KOPT-K1 (cell line): ENCODE results near the gene NOL4L.

ENCODE experiments used
- H3K27ac ChIP-seq: fragments of 200-600 bp; sonication (generic); 2 replicates; pipeline ENCODE4 v1.5.1; 2016; ENCODE audit warnings: antibody characterized with exemption, mild to moderate bottlenecking, low read depth, low read length; ENCODE audit not compliant: poor library complexity, severe bottlenecking
- H3K36me3 ChIP-seq: fragments of 200-600 bp; sonication (generic); 2 replicates; pipeline ENCODE4 v1.5.1; 2017; ENCODE audit warnings: antibody characterized with exemption, mild to moderate bottlenecking, low read length, moderate library complexity; ENCODE audit not compliant: insufficient read depth
- H3K9me3 ChIP-seq: fragments of 200-600 bp; sonication (generic); 2 replicates; pipeline ENCODE4 v1.5.1; 2017; ENCODE audit warnings: antibody characterized with exemption, low read length, mild to moderate bottlenecking; ENCODE audit not compliant: insufficient read depth, poor library complexity, severe bottlenecking

Gene NOL4L

DNA sequence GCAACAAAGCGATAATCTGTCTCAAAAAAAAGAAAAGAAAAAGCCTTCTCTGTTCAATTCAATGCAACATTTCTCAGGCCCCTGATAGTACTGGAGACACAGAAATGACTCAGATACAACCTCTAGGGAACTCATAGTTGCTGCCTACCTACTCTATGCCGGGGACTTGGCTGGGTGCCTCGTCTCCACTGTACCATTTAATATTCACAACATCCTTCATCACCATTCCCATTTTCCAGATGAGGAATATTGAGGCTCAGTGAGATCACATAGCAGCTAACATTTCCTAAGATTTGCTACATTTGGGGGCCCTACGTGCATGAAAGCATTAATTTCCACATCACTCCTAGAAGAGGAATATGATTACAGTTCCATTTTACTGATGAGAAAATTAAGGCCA, 7.5 kb downstream of the NOL4L start:
- Histone ChIP-seq H3K9me3 (no peaks in the 10 kb centered on the region), H3K27ac (no peak overlapping the region), H3K36me3 (no peaks in the 10 kb centered on the region)

DNA sequence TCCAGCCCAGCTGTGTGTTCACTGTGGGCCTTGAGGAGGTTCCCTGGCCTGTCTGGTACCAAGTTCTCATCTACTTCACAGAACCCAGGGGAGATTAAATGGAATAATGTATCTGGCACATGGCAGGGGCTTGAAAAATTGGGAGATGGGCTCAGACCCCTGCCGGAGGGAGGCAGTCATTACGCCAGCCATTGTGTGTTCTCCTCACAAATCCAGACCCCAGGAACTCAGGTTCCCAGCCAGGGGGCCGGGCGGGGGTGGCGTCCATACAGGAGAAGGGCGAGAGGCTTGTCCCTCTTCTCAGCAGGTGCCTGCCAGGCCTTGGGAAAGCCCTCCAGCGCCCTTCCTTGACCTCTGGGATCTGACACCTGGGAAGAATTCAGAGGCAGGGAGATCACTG, 8.1 kb downstream of the NOL4L start:
- Histone ChIP-seq H3K36me3 (no peaks in the 10 kb centered on the region), H3K27ac (no peak overlapping the region), H3K9me3 (no peaks in the 10 kb centered on the region)

DNA sequence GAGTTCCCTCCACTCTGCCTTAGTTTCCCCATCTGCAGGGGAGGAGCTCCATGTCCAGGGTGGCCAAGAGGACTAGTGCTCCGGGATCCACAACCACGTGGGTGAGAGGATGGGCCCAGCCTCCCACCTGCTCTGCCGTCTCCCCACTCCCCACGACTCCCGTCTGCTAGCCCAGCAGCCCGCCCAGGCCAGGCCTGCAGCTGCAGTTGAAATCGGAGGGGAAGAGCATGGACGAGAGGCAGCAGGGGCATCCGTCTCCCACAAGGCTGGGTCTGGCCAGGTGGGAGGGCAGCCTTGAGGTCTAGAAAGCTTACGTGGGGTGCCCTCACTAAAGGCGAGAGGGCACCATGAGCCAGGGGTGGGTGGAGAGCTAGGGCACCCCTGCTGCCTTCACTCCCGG, 8.6 kb downstream of the NOL4L start:
- Histone ChIP-seq H3K9me3 (no peaks in the 10 kb centered on the region), H3K27ac (no peak overlapping the region), H3K36me3 (no peaks in the 10 kb centered on the region)

DNA sequence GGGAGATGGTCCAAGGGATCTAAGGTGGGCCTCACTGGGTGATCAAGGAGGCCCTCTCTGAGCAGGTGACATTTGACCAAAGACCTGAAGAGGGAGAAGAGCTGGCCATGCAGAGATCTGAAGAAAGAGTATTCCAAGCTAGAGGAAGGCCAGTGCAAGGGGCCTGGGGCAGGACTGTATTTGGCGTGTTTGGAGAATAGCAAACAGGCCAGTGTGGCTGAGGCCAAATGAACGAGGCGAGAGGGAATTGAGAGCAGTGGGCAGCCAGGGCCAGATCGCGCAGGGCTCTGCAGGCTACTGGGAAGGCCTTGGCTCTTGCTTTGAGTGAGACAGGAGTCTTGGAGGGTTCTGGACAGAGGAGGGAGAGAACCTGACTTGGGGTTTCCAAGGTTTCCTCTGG, 9.3 kb downstream of the NOL4L start:
- no peaks in the 10 kb centered on the region for H3K9me3 ChIP-seq
- H3K36me3 ChIP-seq: no peaks in the 10 kb centered on the region
- peak overlapping the region; percentile 58 for H3K27ac ChIP-seq

DNA sequence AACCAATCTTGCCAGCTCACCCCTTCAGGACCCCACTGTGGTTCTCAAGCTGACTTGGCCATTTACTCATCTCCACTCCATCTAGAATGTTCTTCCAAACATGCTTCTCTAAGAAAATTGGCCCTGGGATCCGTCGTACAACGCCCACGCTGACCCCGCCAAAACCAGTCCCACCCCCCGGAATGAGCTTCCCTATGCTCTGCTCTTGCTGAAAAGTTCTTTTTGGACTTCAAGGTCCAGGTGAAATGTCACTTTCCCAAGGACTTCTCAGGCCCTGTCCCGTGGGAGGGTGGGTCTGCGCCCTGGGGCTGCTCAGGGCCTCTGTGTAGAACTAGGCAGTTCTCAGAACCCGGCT, 9.9 kb downstream of the NOL4L start:
- Histone ChIP-seq H3K27ac (peak overlapping the region; percentile 58), H3K9me3 (no peaks in the 10 kb centered on the region), H3K36me3 (no peaks in the 10 kb centered on the region)

DNA sequence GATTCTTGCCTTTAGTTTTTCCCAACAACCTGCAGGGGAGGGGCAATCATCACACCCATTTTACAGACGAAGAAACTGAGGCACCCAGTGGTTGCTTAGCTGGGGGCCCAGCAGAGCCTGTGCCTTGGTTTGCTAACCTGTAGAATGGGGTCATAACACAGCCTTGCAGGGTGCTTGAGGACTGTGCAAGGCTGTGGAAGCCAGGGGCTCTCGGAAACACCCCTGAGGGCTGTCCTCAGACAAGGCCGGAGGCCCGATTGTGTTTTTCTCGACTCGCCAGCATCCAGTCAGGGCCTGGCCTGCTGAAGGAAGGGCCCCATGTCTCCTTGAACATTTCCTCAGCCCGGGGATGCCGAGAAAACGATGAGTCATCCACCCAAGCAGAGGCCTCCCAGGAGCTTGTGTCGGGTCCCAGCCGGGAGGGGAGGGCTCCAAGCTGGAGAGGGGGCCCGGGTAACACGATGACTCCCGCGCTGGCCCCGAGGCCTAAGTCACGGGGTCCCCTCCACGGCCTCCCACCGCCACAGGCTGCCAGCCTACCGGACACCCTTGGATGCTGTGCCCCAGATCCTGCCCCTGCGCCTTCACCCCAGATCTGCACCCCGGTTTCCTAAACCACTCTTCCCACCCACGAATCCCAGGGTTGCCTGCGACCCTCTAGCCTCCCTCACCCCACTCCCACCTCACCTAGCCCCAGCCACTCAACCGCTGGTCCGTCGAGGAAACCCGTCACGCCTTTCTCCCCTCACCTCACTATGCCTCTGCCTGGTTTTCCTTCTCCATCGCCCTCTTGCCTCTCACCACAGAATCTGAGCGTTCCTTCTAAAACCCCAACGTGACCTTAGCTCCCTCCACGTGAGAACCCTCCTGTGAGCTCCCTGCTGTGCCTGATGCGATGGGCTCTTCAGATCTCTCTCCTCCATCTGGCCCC, 10.6 kb downstream of the NOL4L start:
- H3K36me3 ChIP-seq: no peaks in the 10 kb centered on the region
- no peaks in the 10 kb centered on the region for H3K9me3 ChIP-seq
- peak overlapping the region; percentile 58 for H3K27ac ChIP-seq

DNA sequence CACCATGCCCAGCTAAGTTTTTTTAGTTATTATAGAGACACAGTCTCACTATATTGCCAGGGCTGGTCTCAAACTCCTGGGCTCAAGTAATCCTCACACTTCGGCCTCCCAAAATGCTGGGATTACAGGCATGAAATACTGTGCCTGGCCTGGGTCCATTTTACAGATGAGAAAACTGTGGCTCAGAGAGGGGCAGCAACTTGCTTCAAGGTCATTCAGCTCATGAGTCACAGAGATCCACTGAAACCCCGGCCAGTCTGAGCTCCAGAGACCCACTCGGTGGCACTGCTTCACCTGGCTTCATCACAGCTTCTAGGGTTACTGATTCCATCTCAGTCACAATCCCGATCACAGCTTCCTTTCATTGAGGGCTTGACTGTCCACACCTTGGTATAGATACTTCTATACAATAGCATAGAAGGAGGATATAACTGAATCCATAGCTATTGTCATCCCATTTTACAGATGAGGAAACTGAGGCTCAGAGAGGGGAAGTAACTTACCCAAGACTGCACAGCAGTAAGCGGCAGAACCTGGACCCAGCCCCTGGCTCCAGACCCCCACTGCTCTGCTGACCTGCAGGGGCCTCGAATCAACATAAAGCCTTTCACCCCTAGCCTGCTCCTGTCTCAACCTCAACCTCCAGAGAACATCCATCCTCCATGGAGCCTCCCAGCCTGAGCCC, 11.8 kb downstream of the NOL4L start:
- peak overlapping the region; percentile 58 for H3K27ac ChIP-seq
- H3K36me3 ChIP-seq: no peaks in the 10 kb centered on the region
- no peaks in the 10 kb centered on the region for H3K9me3 ChIP-seq

DNA sequence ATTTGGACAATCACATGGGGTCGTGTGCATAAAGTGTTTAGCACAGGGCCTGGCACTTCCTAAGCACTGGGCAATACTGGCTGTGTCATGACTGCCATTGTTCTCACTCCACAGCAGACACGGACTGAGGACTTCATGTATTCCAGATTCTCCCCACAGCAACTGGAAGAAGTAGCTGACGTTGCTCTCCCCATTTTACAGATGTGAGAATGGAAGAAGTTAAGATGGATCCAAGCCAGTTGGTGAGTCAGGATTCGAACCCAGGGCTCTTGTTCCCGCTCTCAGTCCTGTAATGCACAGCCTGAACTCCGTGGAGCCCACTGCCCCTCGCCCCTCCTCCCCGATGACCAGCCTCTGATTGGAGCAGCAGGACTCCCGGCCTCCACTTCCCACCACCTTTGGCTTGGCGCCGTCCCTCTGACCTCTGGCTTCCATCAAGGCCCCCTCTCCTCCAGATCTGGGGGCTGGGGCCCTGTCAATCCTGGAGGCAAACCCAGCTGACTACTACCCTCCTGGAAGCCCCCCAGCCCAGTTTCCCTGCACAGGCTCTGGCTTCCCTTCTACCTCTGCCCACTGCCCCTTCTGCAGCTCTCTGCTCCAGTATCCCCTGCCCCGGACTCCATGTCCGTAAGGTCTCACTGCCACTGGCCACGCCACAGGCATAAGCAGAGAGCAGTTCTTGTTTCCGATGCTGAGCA, 12.7 kb downstream of the NOL4L start:
- Histone ChIP-seq H3K27ac (no peak overlapping the region), H3K36me3 (no peaks in the 10 kb centered on the region), H3K9me3 (no peaks in the 10 kb centered on the region)

DNA sequence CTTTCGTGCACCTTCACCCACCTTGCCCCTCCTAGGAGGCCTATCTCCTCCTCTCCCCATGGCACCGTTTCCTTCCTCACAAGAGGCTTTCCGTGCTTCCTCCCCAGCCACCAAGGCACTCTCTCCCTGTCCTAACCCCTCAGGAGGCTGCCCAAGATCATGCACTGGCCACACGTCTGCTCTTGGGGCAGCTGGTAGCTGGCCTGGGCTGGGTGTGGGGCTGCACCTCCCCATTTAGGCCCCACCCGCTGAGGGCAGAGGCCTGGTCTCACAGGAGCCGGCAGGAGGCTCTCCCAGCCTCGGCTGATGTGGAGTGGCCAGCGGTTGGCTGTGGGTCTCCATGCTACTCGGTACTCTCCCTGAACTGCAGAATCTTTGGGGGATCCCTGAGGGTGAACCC, 13.6 kb downstream of the NOL4L start:
- H3K27ac ChIP-seq: no peak overlapping the region
- no peaks in the 10 kb centered on the region for H3K9me3 ChIP-seq
- H3K36me3 ChIP-seq: no peaks in the 10 kb centered on the region

DNA sequence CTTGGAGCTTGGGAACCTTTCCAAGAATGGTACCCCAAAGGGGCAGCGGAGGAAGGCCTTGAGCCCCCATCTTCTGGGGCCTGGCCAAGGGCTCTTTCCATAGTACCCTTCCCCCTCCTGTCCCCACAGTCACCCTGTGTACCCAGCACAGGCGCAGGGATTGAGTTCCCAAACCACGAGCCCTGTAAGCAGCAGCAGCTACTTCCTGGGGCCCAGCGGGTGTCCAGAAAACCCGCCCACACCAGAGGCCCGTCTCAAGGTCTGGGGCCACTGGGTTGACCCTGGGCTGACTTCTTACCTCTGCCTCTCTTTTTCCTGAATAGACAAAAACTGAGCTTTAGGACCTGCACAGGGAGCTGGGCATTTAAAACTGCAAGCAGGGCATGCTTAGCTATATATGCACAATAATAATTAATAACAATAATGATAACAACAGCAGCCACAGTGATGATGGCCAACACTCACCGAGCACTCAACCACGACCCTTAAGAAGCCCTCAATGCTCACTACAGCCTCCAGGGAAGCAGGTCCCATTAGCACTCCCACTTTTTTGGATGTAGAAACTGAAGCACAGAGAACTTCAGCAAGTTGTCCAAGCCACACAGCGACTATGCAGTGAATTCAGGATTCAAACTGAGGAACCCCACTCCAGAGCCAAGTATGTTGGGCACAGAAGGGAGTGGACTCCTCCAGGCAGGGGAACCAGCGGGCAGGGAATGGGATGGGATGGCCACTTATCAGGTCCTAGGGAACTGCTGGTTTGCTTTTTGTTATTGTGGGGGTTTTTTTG, 14.5 kb downstream of the NOL4L start:
- H3K9me3 ChIP-seq: no peaks in the 10 kb centered on the region
- H3K36me3 ChIP-seq: no peaks in the 10 kb centered on the region
- H3K27ac ChIP-seq: no peak overlapping the region

DNA sequence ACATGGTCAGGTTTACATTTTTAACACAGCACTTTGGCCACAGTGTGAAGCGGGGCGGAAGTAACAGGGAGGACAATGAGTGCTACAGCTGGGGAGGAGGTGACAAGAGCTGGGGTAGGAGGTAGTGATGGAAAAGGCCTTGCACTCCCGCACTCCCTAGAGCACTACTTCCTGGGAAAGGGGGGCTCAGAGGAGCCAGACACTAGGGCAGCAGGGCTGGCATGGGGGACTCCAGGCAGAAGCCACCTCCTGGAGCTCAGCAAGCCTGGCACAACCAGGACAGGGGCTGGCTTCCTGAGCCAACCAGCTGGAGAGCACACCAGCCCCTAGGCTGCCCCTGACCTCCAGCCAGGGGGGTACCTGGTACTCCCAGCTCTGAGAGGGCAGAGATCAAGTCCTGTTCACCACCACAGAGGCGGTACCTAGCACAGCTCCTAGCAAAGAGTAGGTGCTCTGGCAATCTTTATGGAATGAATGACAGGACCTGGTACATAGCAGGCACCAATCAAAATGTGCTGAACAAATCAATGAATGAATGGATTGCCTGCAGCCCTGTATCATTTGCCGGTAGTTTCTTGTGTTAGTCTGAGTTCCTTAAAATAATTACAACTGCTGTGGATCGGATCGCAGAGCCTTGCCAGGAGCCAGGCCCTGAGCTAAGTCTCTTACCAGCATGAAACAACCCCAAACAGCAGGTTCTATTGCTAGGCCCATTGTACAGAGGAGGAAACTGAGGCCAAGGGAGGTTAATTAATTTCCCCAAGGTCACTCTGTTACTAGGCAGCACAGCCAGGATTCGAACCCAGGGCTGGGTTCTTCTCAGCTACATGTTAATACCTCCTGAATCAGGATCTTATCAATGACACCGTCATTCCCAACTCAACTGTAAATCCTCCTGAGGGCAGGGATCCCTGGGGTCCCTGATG, 15.5 kb downstream of the NOL4L start:
- H3K9me3 ChIP-seq: no peaks in the 10 kb centered on the region
- H3K36me3 ChIP-seq: no peaks in the 10 kb centered on the region
- H3K27ac ChIP-seq: no peak overlapping the region

DNA sequence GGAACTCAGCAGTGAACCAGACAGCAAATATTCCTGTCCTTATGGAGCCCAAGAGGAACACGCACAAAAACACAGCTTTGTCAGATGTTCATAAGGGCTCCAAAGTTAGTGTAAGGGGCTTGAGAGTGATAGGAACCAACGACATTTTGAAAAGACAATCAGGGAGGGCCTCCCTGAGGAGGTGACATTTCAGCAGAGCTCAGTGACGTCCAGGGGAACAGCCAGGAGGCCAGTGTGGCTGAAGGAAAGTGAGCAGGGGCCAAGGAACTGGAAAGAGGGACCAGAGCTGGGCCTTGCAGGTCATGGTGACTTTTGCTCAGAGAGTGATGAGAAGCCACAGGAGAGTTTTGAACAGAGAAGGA, 16.1 kb downstream of the NOL4L start:
- H3K27ac ChIP-seq: no peak overlapping the region
- no peaks in the 10 kb centered on the region for H3K36me3 ChIP-seq
- H3K9me3 ChIP-seq: no peaks in the 10 kb centered on the region

DNA sequence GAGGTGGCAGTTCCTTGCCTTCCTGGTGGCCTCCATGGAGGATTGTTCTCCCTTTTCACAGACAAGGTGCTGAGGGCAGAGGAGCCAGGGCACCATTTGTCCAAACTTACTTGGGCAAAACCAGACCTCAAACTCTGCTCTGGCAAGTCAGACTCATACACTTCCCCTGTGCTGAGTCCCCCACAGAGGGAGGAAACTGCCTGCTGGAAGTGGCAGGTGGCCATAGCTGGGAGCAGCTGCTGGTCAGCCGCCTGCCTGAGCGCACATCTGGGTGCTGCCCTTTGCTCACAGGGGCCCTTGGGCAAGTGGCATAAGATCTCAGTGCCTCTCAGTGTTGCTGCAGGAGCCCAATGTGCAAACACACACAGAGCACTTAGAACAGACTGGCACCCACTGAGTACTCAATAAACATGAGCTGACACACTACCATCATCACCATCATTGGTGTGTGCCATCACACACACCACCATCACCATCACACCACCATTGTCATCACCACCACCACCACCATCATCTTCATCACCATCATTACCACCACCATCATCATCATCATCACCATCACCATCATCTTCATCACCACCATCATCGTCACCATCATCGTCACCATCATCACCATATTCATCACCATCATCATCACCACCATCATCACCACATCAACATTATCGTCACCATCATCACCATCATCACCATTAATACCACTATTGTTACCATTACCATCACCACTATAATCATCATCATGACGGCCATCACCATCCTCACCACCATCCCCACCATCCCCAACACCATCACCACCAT, 17.6 kb downstream of the NOL4L start:
- H3K9me3 ChIP-seq: no peaks in the 10 kb centered on the region
- peak overlapping the region; percentile 18 for H3K27ac ChIP-seq

More for the DNA sequence above, 17.6 kb downstream of the NOL4L start:
- H3K36me3 ChIP-seq: no peaks in the 10 kb centered on the region
